ENCODE results near the gene CAMKK2.
"Not testable (repeated sequence)": the region's sequence is repeated elsewhere in the genome, so short reads cannot be mapped to it uniquely, and the experiment has no call there.

The CAMKK2 gene

GRCh38 chr12:121283388-121283787 is 13.1 kb downstream of the CAMKK2 start:
- no peak for DNase-seq (ENCODE audit: low read depth, low spot score)
- no peaks in the 10 kb centered on the region for H3K9me3 ChIP-seq (ENCODE audit: insufficient read depth, low read length)
- no peaks in the 10 kb centered on the region for H3K27me3 ChIP-seq (ENCODE audit: insufficient read depth, insufficient read length)
- TF ChIP-seq YY1 (IDR thresholded peaks at IDR 0.05; ENCODE audit: insufficient read depth, insufficient read length): no peak
- no peak for TF ChIP-seq SUZ12 (IDR thresholded peaks at IDR 0.05; ENCODE audit: extremely low read depth, insufficient read depth, insufficient read length)
- TF ChIP-seq ZNF274 (IDR thresholded peaks at IDR 0.05; ENCODE audit: low read depth, low read length): no peak
- H3K4me3 ChIP-seq (ENCODE audit: insufficient read length, low read depth): no peak overlapping the region
- peaks cover 11% of the 10 kb centered on the region for H3K4me1 ChIP-seq (ENCODE audit: insufficient read depth, insufficient read length)
- peaks cover 6% of the 10 kb centered on the region for H3K36me3 ChIP-seq (ENCODE audit: insufficient read depth, insufficient read length, low read length)
- H3K9ac ChIP-seq (ENCODE audit: insufficient read length, low read depth): no peak overlapping the region

- DNase-seq (ENCODE audit: low read depth, low spot score); H3K4me1 ChIP-seq (ENCODE audit: insufficient read depth, insufficient read length); H3K27me3 ChIP-seq (ENCODE audit: insufficient read depth, insufficient read length); H3K9me3 ChIP-seq (ENCODE audit: insufficient read depth, low read length); H3K36me3 ChIP-seq (ENCODE audit: insufficient read depth, insufficient read length, low read length); H3K9ac ChIP-seq (ENCODE audit: insufficient read length, low read depth); H3K4me3 ChIP-seq (ENCODE audit: insufficient read length, low read depth): not testable (repeated sequence)
Observed at GRCh38 chr12:121282910-121283309, 13.6 kb downstream of the CAMKK2 start.

GRCh38 chr12:121282072-121282742 is 14.3 kb downstream of the CAMKK2 start:
- Histone ChIP-seq H3K27me3 (ENCODE audit: insufficient read depth, insufficient read length) (no peaks in the 10 kb centered on the region), H3K4me3 (ENCODE audit: insufficient read length, low read depth) (no peak overlapping the region), H3K9ac (ENCODE audit: insufficient read length, low read depth) (no peak overlapping the region), H3K9me3 (ENCODE audit: insufficient read depth, low read length) (no peaks in the 10 kb centered on the region), H3K36me3 (ENCODE audit: insufficient read depth, insufficient read length, low read length) (peaks cover 6% of the 10 kb centered on the region), H3K4me1 (ENCODE audit: insufficient read depth, insufficient read length) (peaks cover 7% of the 10 kb centered on the region)
- DNase-seq (ENCODE audit: low read depth, low spot score): no peak
- TF ChIP-seq ZNF274 (IDR thresholded peaks at IDR 0.05; ENCODE audit: low read depth, low read length) (no peak), YY1 (IDR thresholded peaks at IDR 0.05; ENCODE audit: insufficient read depth, insufficient read length) (no peak), SUZ12 (IDR thresholded peaks at IDR 0.05; ENCODE audit: extremely low read depth, insufficient read depth, insufficient read length) (no peak)

- not testable (repeated sequence) for H3K4me3 ChIP-seq (ENCODE audit: insufficient read length, low read depth); H3K9ac ChIP-seq (ENCODE audit: insufficient read length, low read depth)
Observed at GRCh38 chr12:121281116-121281515, 15.4 kb downstream of the CAMKK2 start.

GRCh38 chr12:121280531-121280930 is 16.0 kb downstream of the CAMKK2 start:
- H3K36me3 ChIP-seq (ENCODE audit: insufficient read depth, insufficient read length, low read length); H3K4me1 ChIP-seq (ENCODE audit: insufficient read depth, insufficient read length); H3K27me3 ChIP-seq (ENCODE audit: insufficient read depth, insufficient read length); H3K9me3 ChIP-seq (ENCODE audit: insufficient read depth, low read length); H3K9ac ChIP-seq (ENCODE audit: insufficient read length, low read depth); DNase-seq (ENCODE audit: low read depth, low spot score); H3K4me3 ChIP-seq (ENCODE audit: insufficient read length, low read depth): not testable (repeated sequence)

More at GRCh38 chr12:121281116-121281515, 15.4 kb downstream of the CAMKK2 start:
- not testable (repeated sequence) for H3K4me1 ChIP-seq (ENCODE audit: insufficient read depth, insufficient read length); H3K27me3 ChIP-seq (ENCODE audit: insufficient read depth, insufficient read length); H3K36me3 ChIP-seq (ENCODE audit: insufficient read depth, insufficient read length, low read length); H3K9me3 ChIP-seq (ENCODE audit: insufficient read depth, low read length); DNase-seq (ENCODE audit: low read depth, low spot score)

GRCh38 chr12:121279507-121279915 is 17.0 kb downstream of the CAMKK2 start:
- Histone ChIP-seq H3K9me3 (ENCODE audit: insufficient read depth, low read length) (no peaks in the 10 kb centered on the region), H3K36me3 (ENCODE audit: insufficient read depth, insufficient read length, low read length) (peaks cover 7% of the 10 kb centered on the region), H3K9ac (ENCODE audit: insufficient read length, low read depth) (peak overlapping the region; percentile 25), H3K27me3 (ENCODE audit: insufficient read depth, insufficient read length) (no peaks in the 10 kb centered on the region), H3K4me1 (ENCODE audit: insufficient read depth, insufficient read length) (peaks cover 7% of the 10 kb centered on the region), H3K4me3 (ENCODE audit: insufficient read length, low read depth) (no peak overlapping the region)
- TF ChIP-seq ZNF274 (IDR thresholded peaks at IDR 0.05; ENCODE audit: low read depth, low read length): no peak
- DNase-seq (ENCODE audit: low read depth, low spot score): no peak

GRCh38 chr12:121279071-121279375 is 17.5 kb downstream of the CAMKK2 start:
- Histone ChIP-seq H3K27me3 (ENCODE audit: insufficient read depth, insufficient read length) (no peaks in the 10 kb centered on the region), H3K36me3 (ENCODE audit: insufficient read depth, insufficient read length, low read length) (peaks cover 11% of the 10 kb centered on the region), H3K4me3 (ENCODE audit: insufficient read length, low read depth) (no peak overlapping the region), H3K4me1 (ENCODE audit: insufficient read depth, insufficient read length) (peaks cover 7% of the 10 kb centered on the region), H3K9me3 (ENCODE audit: insufficient read depth, low read length) (no peaks in the 10 kb centered on the region), H3K9ac (ENCODE audit: insufficient read length, low read depth) (no peak overlapping the region)
- DNase-seq (ENCODE audit: low read depth, low spot score): no peak
- TF ChIP-seq ZNF274 (IDR thresholded peaks at IDR 0.05; ENCODE audit: low read depth, low read length) (no peak), SUZ12 (IDR thresholded peaks at IDR 0.05; ENCODE audit: extremely low read depth, insufficient read depth, insufficient read length) (no peak), YY1 (IDR thresholded peaks at IDR 0.05; ENCODE audit: insufficient read depth, insufficient read length) (no peak)

All from NT2/D1 (cell line).